Panc1 (cell line): ENCODE results near the gene PRKG1.

Experiments used
- CTCF ChIP-seq: fragments of 450-650 bp; IDR thresholded peaks from 2 replicates; pipeline ENCODE4 v1.5.1; 2017; ENCODE audit warnings: mild to moderate bottlenecking
- POLR2AphosphoS5 ChIP-seq: IDR thresholded peaks from 2 replicates; pipeline ENCODE4 v1.6.1; 2012; ENCODE audit warnings: mild to moderate bottlenecking, low read depth, low read length, moderate library complexity
- REST ChIP-seq, 2 experiments: IDR thresholded peaks; 2 replicates each; pipeline ENCODE4 v1.6.1; 2011 to 2012; ENCODE audit warnings: low read depth in 2 of 2, control low read depth in 1 of 2, low read length in 1 of 2, mild to moderate bottlenecking in 1 of 2, moderate library complexity in 1 of 2; ENCODE audit not compliant: insufficient read depth in 1 of 2
- TCF7L2 ChIP-seq: IDR thresholded peaks from 2 replicates; pipeline ENCODE4 v1.6.1; 2011; ENCODE audit warnings: mild to moderate bottlenecking, low read depth, low read length, inconsistent platforms

GRCh38 chr10:52297747-52298146, 1223.5 kb downstream of the PRKG1 start:
- TF ChIP-seq TCF7L2 (no peak), POLR2AphosphoS5 (no peak), CTCF (no peak), REST (IDR thresholded peaks at IDR 0.05; ENCODE audit: insufficient read depth in 1 of 2, low read depth in 2 of 2, low read length in 1 of 2) (no peak)
